H9 (cell line): Measurements from ENCODE around the gene COG4. TPM values are rescaled to one million over a fixed set of nuclear protein-coding genes. Genes with fewer than 3 reads are reported as not detected.

ENCODE experiments used
- DNase-seq: peaks from one replicate; pipeline ENCODE4 v3.0.0-alpha.2; 2017
- H2AFZ ChIP-seq: one replicate; pipeline ENCODE4 v1.6.1; 2013; ENCODE audit warnings: mild to moderate bottlenecking, low read length, control low read depth, moderate library complexity
- H2AK5ac ChIP-seq: 2 replicates; pipeline ENCODE4 v1.6.1; 2013; ENCODE audit warnings: low read length, control low read depth, mixed read lengths; ENCODE audit not compliant: insufficient read length
- H2BK120ac ChIP-seq: one replicate; pipeline ENCODE4 v1.6.1; 2013; ENCODE audit warnings: low read depth, mild to moderate bottlenecking, low read length, control low read depth, inconsistent platforms; ENCODE audit not compliant: poor library complexity, severe bottlenecking
- H2BK12ac ChIP-seq: 2 replicates; pipeline ENCODE4 v1.6.1; 2013; ENCODE audit warnings: low read length, control low read depth, mixed read lengths, low read depth; ENCODE audit not compliant: insufficient read length
- H2BK15ac ChIP-seq: 2 replicates; pipeline ENCODE4 v1.6.1; 2013; ENCODE audit warnings: low read depth, low read length, control low read depth
- H2BK20ac ChIP-seq: one replicate; pipeline ENCODE4 v1.6.1; 2013; ENCODE audit warnings: low read depth, mild to moderate bottlenecking, low read length, control low read depth, inconsistent platforms; ENCODE audit not compliant: poor library complexity, severe bottlenecking
- H2BK5ac ChIP-seq: 2 replicates; pipeline ENCODE4 v1.6.1; 2013; ENCODE audit warnings: low read length, control low read depth, mixed read lengths; ENCODE audit not compliant: insufficient read length
- H3K14ac ChIP-seq: 2 replicates; pipeline ENCODE4 v1.6.1; 2013; ENCODE audit warnings: low read length, control low read depth; ENCODE audit not compliant: insufficient read depth
- H3K18ac ChIP-seq: 2 replicates; pipeline ENCODE4 v1.6.1; 2013; ENCODE audit warnings: low read depth, mild to moderate bottlenecking, mixed read lengths, low read length, control low read depth; ENCODE audit not compliant: insufficient read length
- H3K23ac ChIP-seq: 2 replicates; pipeline ENCODE4 v1.6.1; 2013; ENCODE audit warnings: low read length, control low read depth, mixed read lengths, low read depth; ENCODE audit not compliant: insufficient read length
- H3K23me2 ChIP-seq: 2 replicates; pipeline ENCODE4 v1.6.1; 2013; ENCODE audit warnings: low read depth, mild to moderate bottlenecking, mixed read lengths, low read length, control low read depth; ENCODE audit not compliant: insufficient read length, poor library complexity, severe bottlenecking
- H3K27ac ChIP-seq: 2 replicates; pipeline ENCODE4 v1.5.1; 2013; ENCODE audit warnings: low read length, control low read depth, mixed read lengths, low read depth; ENCODE audit not compliant: insufficient read length
- H3K27me3 ChIP-seq: 2 replicates; pipeline ENCODE4 v1.6.1; 2013; ENCODE audit warnings: low read length, control low read depth, inconsistent platforms; ENCODE audit not compliant: insufficient read depth
- H3K4ac ChIP-seq: 2 replicates; pipeline ENCODE4 v1.6.1; 2013; ENCODE audit warnings: low read depth, mild to moderate bottlenecking, control low read depth, inconsistent platforms, low read length, moderate library complexity
- H3K4me1 ChIP-seq: 2 replicates; pipeline ENCODE4 v1.6.1; 2013; ENCODE audit warnings: low read length, control low read depth, inconsistent platforms; ENCODE audit not compliant: insufficient read depth
- H3K4me2 ChIP-seq: 2 replicates; pipeline ENCODE4 v1.6.1; 2013; ENCODE audit warnings: low read length, control low read depth, mixed read lengths; ENCODE audit not compliant: insufficient read length, insufficient read depth
- H3K56ac ChIP-seq: 2 replicates; pipeline ENCODE4 v1.6.1; 2013; ENCODE audit warnings: low read depth, mild to moderate bottlenecking, mixed read lengths, low read length, control low read depth; ENCODE audit not compliant: insufficient read length
- H3K79me1 ChIP-seq: 2 replicates; pipeline ENCODE4 v1.6.1; 2013; ENCODE audit warnings: low read depth, mild to moderate bottlenecking, moderate library complexity, low read length, control low read depth, inconsistent platforms; ENCODE audit not compliant: insufficient read depth, poor library complexity, severe bottlenecking
- H3K79me2 ChIP-seq: 2 replicates; pipeline ENCODE4 v1.6.1; 2013; ENCODE audit warnings: low read length, control low read depth, inconsistent platforms; ENCODE audit not compliant: insufficient read depth
- H3K9ac ChIP-seq: 2 replicates; pipeline ENCODE4 v1.6.1; 2013; ENCODE audit warnings: low read length, control low read depth, mixed read lengths; ENCODE audit not compliant: insufficient read length; ENCODE audit errors: extremely low read depth
- H3K9me3 ChIP-seq: one replicate; pipeline ENCODE4 v1.6.1; 2013; ENCODE audit warnings: low read depth, low read length, inconsistent platforms; ENCODE audit not compliant: control insufficient read depth
- H3T11ph ChIP-seq: one replicate; pipeline ENCODE4 v1.6.1; 2013; ENCODE audit warnings: mild to moderate bottlenecking, low read length, control low read depth, inconsistent platforms
- H4K20me1 ChIP-seq: one replicate; pipeline ENCODE4 v1.6.1; 2013; ENCODE audit not compliant: control insufficient read depth, insufficient read length, insufficient read depth
- H4K5ac ChIP-seq: 2 replicates; pipeline ENCODE4 v1.6.1; 2013; ENCODE audit warnings: low read depth, mild to moderate bottlenecking, mixed read lengths, low read length, control low read depth; ENCODE audit not compliant: insufficient read length
- H4K8ac ChIP-seq: replicated peaks from 2 replicates; pipeline ENCODE4 v1.6.1; 2013; ENCODE audit warnings: low read length, control low read depth, mixed read lengths, low read depth; ENCODE audit not compliant: insufficient read length
- H4K91ac ChIP-seq: 2 replicates; pipeline ENCODE4 v1.6.1; 2013; ENCODE audit warnings: low read depth, mild to moderate bottlenecking, moderate library complexity, mixed read lengths, low read length, control low read depth; ENCODE audit not compliant: insufficient read length
- H3K27ac Mint-ChIP-seq, 3 experiments: 2 replicates in 2 of 3; 3 replicates in 1 of 3; pipeline ENCODE4 v1.8.0; 2020 to 2021; ENCODE audit warnings: mixed read lengths in 3 of 3, mild to moderate bottlenecking in 1 of 3, moderate library complexity in 1 of 3
- H3K27me3 Mint-ChIP-seq: 2 replicates; pipeline ENCODE4 v1.8.0; 2021; ENCODE audit warnings: low read depth, mild to moderate bottlenecking, moderate library complexity, mixed read lengths
- H3K36me3 Mint-ChIP-seq, 3 experiments: 2 replicates in 2 of 3; 3 replicates in 1 of 3; pipeline ENCODE4 v1.8.0; 2020 to 2021; ENCODE audit warnings: low read depth in 3 of 3, mixed read lengths in 3 of 3; ENCODE audit not compliant: insufficient read depth in 1 of 3
- H3K4me1 Mint-ChIP-seq, 2 experiments: 2 replicates each; pipeline ENCODE4 v1.8.0; 2020; ENCODE audit warnings: mixed read lengths in 2 of 2
- H3K4me3 Mint-ChIP-seq, 2 experiments: 2 replicates in 1 of 2; 3 replicates in 1 of 2; pipeline ENCODE4 v1.8.0; 2020 to 2021; ENCODE audit warnings: mild to moderate bottlenecking in 2 of 2, mixed read lengths in 2 of 2, moderate library complexity in 1 of 2
- H3K9me3 Mint-ChIP-seq, 2 experiments: 2 replicates in 1 of 2; 3 replicates in 1 of 2; pipeline ENCODE4 v1.8.0; 2020; ENCODE audit warnings: mild to moderate bottlenecking in 2 of 2, mixed read lengths in 2 of 2, moderate library complexity in 1 of 2
- WGBS: extraction: QIAGEN DNeasy Blood & Tissue Kit; methylation state at CpG from one replicate; pipeline ENCODE4 v1.1.7; 2013; ENCODE audit warnings: missing lambda C conversion rate, low lambda C conversion rate, mixed read lengths; ENCODE audit not compliant: insufficient read length; ENCODE audit errors: extremely low coverage; 5-methylcytosine and 5-hydroxymethylcytosine counted together
- total RNA-seq: library from RNA; stranded (reverse); gene quantifications from 2 replicates; pipeline ENCODE4 v1.2.1, GENCODE V29; 2021
- TF ChIP-seq, protein P1 (sequence below): fragments of 200-600 bp; sonication (generic); conservative IDR thresholded peaks from 3 replicates; pipeline ENCODE4 v1.8.0; 2021; ENCODE audit warnings: antibody characterized with exemption, mild to moderate bottlenecking

COG4 gene
- total RNA-seq, 1 experiment from 2014 or later: 51.9 TPM

DNA sequence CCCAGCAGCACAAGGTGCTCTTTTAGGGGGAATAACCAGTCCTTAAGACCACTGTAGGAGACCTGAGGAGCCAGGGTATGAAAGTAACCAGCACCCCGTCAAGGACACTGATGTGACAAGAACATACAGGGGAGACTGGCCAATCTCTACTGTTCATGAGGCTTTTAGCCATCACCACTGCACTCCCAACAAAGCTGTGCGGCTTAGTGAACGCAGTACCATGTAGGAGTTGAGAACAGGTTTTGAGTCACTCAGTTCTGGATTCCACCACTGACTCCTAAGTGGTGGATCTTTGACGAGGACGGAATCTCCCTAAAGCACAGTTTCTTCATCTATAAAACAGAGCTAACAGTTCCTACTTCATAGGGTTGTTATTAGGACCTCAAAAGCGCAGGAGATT, 26.8 kb downstream of the COG4 start:
- WGBS: no CpG with 5 or more reads among the region's 6 CpGs
- Histone ChIP-seq H2AK5ac (no peak overlapping the region), H3K79me2 (no peaks in the 10 kb centered on the region)

More for the DNA sequence above, 26.8 kb downstream of the COG4 start:
- Mint-ChIP-seq H3K27me3 (no peaks in the 10 kb centered on the region), H3K4me1 (no peaks in the 10 kb centered on the region), H3K4me3 (no peak overlapping the region), H3K36me3 (peaks cover 0 to 52% (median 41%) of the 10 kb centered on the region in 3 experiments; a peak in 6 of 7 replicates), H3K27ac (no peak overlapping the region), H3K9me3 (no peaks in the 10 kb centered on the region)
- Histone ChIP-seq H3K4me1 (no peaks in the 10 kb centered on the region), H3K9me3 (no peaks in the 10 kb centered on the region), H3K14ac (no peak overlapping the region), H3K79me1 (no peaks in the 10 kb centered on the region), H3K9ac (no peak overlapping the region), H2BK120ac (no peak overlapping the region), H3T11ph (no peak overlapping the region), H3K4me2 (no peak overlapping the region), H3K18ac (no peak overlapping the region), H4K5ac (no peak overlapping the region), H3K27me3 (no peaks in the 10 kb centered on the region), H2BK20ac (no peak overlapping the region), H3K23me2 (no peaks in the 10 kb centered on the region), H3K4ac (no peak overlapping the region), H4K20me1 (no peaks in the 10 kb centered on the region), H3K23ac (no peak overlapping the region), H2AFZ (no peak overlapping the region), H2BK5ac (no peak overlapping the region), H4K8ac (no peak overlapping the region), H3K56ac (no peak overlapping the region), H2BK15ac (no peak overlapping the region), H4K91ac (no peak overlapping the region), H2BK12ac (no peak overlapping the region), H3K27ac (no peak overlapping the region)
- TF ChIP-seq, protein P1, sequence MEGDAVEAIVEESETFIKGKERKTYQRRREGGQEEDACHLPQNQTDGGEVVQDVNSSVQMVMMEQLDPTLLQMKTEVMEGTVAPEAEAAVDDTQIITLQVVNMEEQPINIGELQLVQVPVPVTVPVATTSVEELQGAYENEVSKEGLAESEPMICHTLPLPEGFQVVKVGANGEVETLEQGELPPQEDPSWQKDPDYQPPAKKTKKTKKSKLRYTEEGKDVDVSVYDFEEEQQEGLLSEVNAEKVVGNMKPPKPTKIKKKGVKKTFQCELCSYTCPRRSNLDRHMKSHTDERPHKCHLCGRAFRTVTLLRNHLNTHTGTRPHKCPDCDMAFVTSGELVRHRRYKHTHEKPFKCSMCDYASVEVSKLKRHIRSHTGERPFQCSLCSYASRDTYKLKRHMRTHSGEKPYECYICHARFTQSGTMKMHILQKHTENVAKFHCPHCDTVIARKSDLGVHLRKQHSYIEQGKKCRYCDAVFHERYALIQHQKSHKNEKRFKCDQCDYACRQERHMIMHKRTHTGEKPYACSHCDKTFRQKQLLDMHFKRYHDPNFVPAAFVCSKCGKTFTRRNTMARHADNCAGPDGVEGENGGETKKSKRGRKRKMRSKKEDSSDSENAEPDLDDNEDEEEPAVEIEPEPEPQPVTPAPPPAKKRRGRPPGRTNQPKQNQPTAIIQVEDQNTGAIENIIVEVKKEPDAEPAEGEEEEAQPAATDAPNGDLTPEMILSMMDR: no peak
- DNase-seq: no peak
